ENCODE data around the gene PODXL2.

DNA sequence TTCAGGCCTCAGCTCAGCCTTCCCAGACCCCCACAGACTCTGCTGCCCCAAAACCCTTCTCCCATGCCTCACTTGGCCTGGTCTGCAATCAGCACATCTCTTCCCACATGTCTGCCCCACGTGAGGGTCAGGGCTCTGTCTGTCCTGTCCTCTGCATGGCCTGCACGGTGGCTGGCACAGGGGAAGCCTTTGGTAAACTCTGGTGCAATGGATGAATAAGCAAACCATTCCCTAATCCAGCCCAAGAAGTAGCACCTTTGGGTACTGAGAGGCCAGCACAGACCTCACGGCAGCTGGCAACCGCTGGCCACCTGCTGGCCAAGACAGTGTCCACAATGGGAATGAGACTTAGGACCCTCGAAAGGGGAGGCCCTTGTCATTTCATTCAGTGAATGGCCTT, 71.4 kb downstream of the PODXL2 start:
- TF ChIP-seq, protein P1, sequence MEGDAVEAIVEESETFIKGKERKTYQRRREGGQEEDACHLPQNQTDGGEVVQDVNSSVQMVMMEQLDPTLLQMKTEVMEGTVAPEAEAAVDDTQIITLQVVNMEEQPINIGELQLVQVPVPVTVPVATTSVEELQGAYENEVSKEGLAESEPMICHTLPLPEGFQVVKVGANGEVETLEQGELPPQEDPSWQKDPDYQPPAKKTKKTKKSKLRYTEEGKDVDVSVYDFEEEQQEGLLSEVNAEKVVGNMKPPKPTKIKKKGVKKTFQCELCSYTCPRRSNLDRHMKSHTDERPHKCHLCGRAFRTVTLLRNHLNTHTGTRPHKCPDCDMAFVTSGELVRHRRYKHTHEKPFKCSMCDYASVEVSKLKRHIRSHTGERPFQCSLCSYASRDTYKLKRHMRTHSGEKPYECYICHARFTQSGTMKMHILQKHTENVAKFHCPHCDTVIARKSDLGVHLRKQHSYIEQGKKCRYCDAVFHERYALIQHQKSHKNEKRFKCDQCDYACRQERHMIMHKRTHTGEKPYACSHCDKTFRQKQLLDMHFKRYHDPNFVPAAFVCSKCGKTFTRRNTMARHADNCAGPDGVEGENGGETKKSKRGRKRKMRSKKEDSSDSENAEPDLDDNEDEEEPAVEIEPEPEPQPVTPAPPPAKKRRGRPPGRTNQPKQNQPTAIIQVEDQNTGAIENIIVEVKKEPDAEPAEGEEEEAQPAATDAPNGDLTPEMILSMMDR (IDR thresholded peaks at IDR 0.05) = no peak
- no peak for TF ChIP-seq POLR2A (IDR thresholded peaks at IDR 0.05)

Data from uterus (tissue), 2 donors.